ENCODE results near the gene MICAL2.

DNA sequence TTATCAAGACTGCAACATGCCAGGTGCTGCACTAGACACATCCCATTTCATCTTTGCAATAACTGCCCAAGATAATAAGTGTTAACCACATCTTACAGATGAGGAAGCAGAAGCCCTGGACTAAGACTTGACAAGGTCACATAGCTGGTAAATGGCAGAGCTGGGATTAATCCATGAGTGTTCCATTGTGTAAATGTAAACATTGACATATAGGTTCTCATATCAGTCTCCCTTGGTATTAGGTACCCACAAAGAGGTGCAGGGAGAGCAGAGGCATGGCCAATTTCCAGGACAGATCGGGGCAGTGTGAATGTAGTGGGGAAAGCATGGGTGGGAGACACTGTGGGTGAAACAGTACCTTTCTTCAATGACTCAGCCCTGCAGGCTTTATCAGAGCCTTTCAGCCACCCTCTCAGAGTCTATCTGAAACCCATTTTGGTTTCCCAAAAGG, 17.9 kb downstream of the MICAL2 start:
- no peak for TF ChIP-seq SPI1 (IDR thresholded peaks at IDR 0.05; ENCODE audit: low read depth, low read length)
- no peak for TF ChIP-seq POLR2A (IDR thresholded peaks at IDR 0.05; ENCODE audit: low read depth, low read length)
- TF ChIP-seq POLR2AphosphoS5 (IDR thresholded peaks at IDR 0.05; ENCODE audit: low read depth, low read length): no peak
- no peak for TF ChIP-seq TAF1 (IDR thresholded peaks at IDR 0.05; ENCODE audit: low read depth, low read length)
- no peak for TF ChIP-seq PAX5 (IDR thresholded peaks at IDR 0.05; ENCODE audit: insufficient read depth, low read length, severe bottlenecking)
